Natural killer cell (primary cell): ENCODE results near the gene FAM47A. TPM values are rescaled to one million over a fixed set of nuclear protein-coding genes. Genes with fewer than 3 reads are reported as not detected.

Source experiments
- ATAC-seq, 3 donors: fragments of 150-1000 bp in 2 of 3; fragments of 200-7000 bp in 1 of 3; cut with Tn5 transposase; 1 replicate in 1 of 3; 2 replicates in 2 of 3; pipeline ENCODE4 v1.10.0; 2021; ENCODE audit warnings: mild to moderate bottlenecking in 2 of 3, moderate library complexity in 2 of 3
- DNase-seq, 2 donors: peaks; one replicate each; pipeline versions ENCODE4 v3.0.0 to v3.0.0-alpha.2; 2013 to 2021; ENCODE audit warnings: mixed read lengths in 1 of 2
- H3K27ac ChIP-seq: one replicate; pipeline ENCODE4 v1.5.1; 2013; ENCODE audit warnings: mild to moderate bottlenecking, low read length
- H3K27me3 ChIP-seq: one replicate; pipeline ENCODE4 v1.6.1; 2013; ENCODE audit warnings: low read length; ENCODE audit not compliant: control insufficient read depth, insufficient read depth
- H3K36me3 ChIP-seq: one replicate; pipeline ENCODE4 v1.6.1; 2013; ENCODE audit warnings: low read length; ENCODE audit not compliant: control insufficient read depth, insufficient read depth
- H3K4me1 ChIP-seq: one replicate; pipeline ENCODE4 v1.6.1; 2013; ENCODE audit warnings: low read length; ENCODE audit not compliant: control insufficient read depth, insufficient read depth
- H3K4me3 ChIP-seq: one replicate; pipeline ENCODE4 v1.5.1; 2013; ENCODE audit warnings: low read length
- H3K9me3 ChIP-seq: one replicate; pipeline ENCODE4 v1.6.1; 2013; ENCODE audit warnings: low read length; ENCODE audit not compliant: control insufficient read depth, insufficient read depth
- H3K27ac Mint-ChIP-seq, 2 donors: one replicate each; pipeline ENCODE4 v1.8.0; 2022; ENCODE audit warnings: mild to moderate bottlenecking in 2 of 2, mixed read lengths in 2 of 2, moderate library complexity in 1 of 2
- H3K27me3 Mint-ChIP-seq, 2 donors: one replicate each; pipeline ENCODE4 v1.8.0; 2022; ENCODE audit warnings: low read depth in 2 of 2, mixed read lengths in 2 of 2
- H3K36me3 Mint-ChIP-seq: one replicate; pipeline ENCODE4 v1.8.0; 2022; ENCODE audit warnings: mixed read lengths
- H3K4me1 Mint-ChIP-seq, 2 donors: one replicate each; pipeline ENCODE4 v1.8.0; 2022; ENCODE audit warnings: mixed read lengths in 2 of 2
- H3K4me3 Mint-ChIP-seq: one replicate; pipeline ENCODE4 v1.8.0; 2022; ENCODE audit warnings: mild to moderate bottlenecking, moderate library complexity, mixed read lengths
- H3K9me3 Mint-ChIP-seq, 2 donors: one replicate each; pipeline ENCODE4 v1.8.0; 2022; ENCODE audit warnings: mixed read lengths in 2 of 2
- CTCF ChIP-seq: fragments of 200-600 bp; IDR thresholded peaks from one replicate; pipeline ENCODE4 v1.8.0; 2022; ENCODE audit warnings: antibody characterized with exemption
- WGBS: methylation state at CpG from one replicate; pipeline ENCODE4 v1.1.7; 2013; ENCODE audit warnings: missing lambda C conversion rate; ENCODE audit not compliant: insufficient coverage; 5-methylcytosine and 5-hydroxymethylcytosine counted together
- intact Hi-C: fragments of 100-400 bp; cut with micrococcal nuclease; formaldehyde crosslinking; loops from one replicate; pipeline ENCODE4 v1.14.2; 2022
- total RNA-seq, 4 donors: library from RNA; stranded (reverse); fragments of 120-200 nt in 1 of 4; gene quantifications; one replicate each; pipeline versions ENCODE4 v1.2.3 to v1.2.4, GENCODE V29; 2013 to 2022

The FAM47A gene
- total RNA-seq = not detected
- not detected for total RNA-seq (2013)

- Histone ChIP-seq H3K9me3 (peaks cover 5% of the 10 kb centered on the region), H3K27ac (no peak within 1 kb of the TSS), H3K36me3 (no peaks in the 10 kb centered on the region), H3K4me3 (no peak within 1 kb of the TSS), H3K4me1 (no peaks in the 10 kb centered on the region), H3K27me3 (no peaks in the 10 kb centered on the region)
- no peak within 1 kb of the TSS for H3K4me3 Mint-ChIP-seq
- no peak within 1 kb of the TSS for H3K27ac Mint-ChIP-seq
- intact Hi-C loops = no loop called here
- no peaks in the 10 kb centered on the region for H3K4me1 Mint-ChIP-seq
- WGBS = 93% methylated on average over 20 of the region's 25 CpGs
- H3K27me3 Mint-ChIP-seq = no peaks in the 10 kb centered on the region
- no peak for TF ChIP-seq CTCF
- no peak for ATAC-seq
- no peak for DNase-seq
- H3K36me3 Mint-ChIP-seq = no peaks in the 10 kb centered on the region
- peaks cover 2 to 7% of the 10 kb centered on the region in 2 donors for H3K9me3 Mint-ChIP-seq
Observed at GRCh38 chrX:34132028-34132427, at the start of gene FAM47A. Gene FAM47A, minus strand, starts transcription at chrX:34132314. Its CDS starts 36 bp downstream, at chrX:34132278.

DNA sequence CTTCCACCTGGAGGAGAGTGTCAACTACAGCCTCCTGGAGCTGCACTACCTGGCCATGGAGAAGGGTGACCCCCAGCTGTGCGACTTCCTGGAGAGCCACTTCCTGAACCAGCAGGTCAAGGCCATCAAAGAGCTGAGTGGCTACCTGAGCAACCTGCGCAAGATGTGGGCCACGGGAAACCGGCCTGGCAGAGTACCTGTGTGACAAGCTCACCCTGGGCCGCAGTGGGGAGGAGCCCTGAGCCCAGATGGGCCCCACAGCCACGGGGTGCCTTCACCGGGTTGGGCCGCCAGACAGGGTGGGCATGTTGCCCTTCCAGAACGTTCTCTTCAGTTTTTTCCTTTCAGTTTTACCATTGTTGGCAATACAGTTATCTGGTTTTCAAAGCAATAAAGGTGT lies 15.2 kb upstream of the FAM47A start:
- Histone ChIP-seq H3K4me1 (no peaks in the 10 kb centered on the region), H3K27ac (no peak overlapping the region), H3K27me3 (no peaks in the 10 kb centered on the region), H3K36me3 (no peaks in the 10 kb centered on the region), H3K4me3 (no peak overlapping the region), H3K9me3 (no peaks in the 10 kb centered on the region)
- no peaks in the 10 kb centered on the region for H3K36me3 Mint-ChIP-seq
- intact Hi-C loops = no loop called here
- H3K27ac Mint-ChIP-seq = no peak overlapping the region
- H3K4me3 Mint-ChIP-seq = no peak overlapping the region
- no peak for DNase-seq
- TF ChIP-seq CTCF = no peak
- H3K4me1 Mint-ChIP-seq = no peaks in the 10 kb centered on the region
- 90% methylated on average over 9 of the region's 9 CpGs for WGBS
- no peaks in the 10 kb centered on the region for H3K27me3 Mint-ChIP-seq
- ATAC-seq = no peak
- peaks cover 7% of the 10 kb centered on the region in 2 donors for H3K9me3 Mint-ChIP-seq

- Histone ChIP-seq H3K9me3 (no peaks in the 10 kb centered on the region), H3K4me1 (no peaks in the 10 kb centered on the region), H3K27me3 (no peaks in the 10 kb centered on the region), H3K27ac (no peak overlapping the region), H3K4me3 (no peak overlapping the region), H3K36me3 (no peaks in the 10 kb centered on the region)
- no peak overlapping the region for H3K4me3 Mint-ChIP-seq
- H3K9me3 Mint-ChIP-seq = peaks cover 7% of the 10 kb centered on the region in 2 donors
- H3K4me1 Mint-ChIP-seq = no peaks in the 10 kb centered on the region
- no peak overlapping the region for H3K27ac Mint-ChIP-seq
- WGBS = 96% methylated on average over 30 of the region's 30 CpGs
- no peak for DNase-seq
- H3K36me3 Mint-ChIP-seq = no peaks in the 10 kb centered on the region
- no peak for ATAC-seq
- no peaks in the 10 kb centered on the region for H3K27me3 Mint-ChIP-seq
- no peak for TF ChIP-seq CTCF
- intact Hi-C loops = no loop called here
Observed at GRCh38 chrX:34146906-34147305, 14.8 kb upstream of the FAM47A start.

- no peak overlapping the region for H3K4me3 Mint-ChIP-seq
- no CpG with 5 or more reads among the region's 2 CpGs for WGBS
- no peaks in the 10 kb centered on the region for H3K4me1 Mint-ChIP-seq
Observed at GRCh38 chrX:34144246-34144645, 12.1 kb upstream of the FAM47A start.

More at GRCh38 chrX:34144246-34144645, 12.1 kb upstream of the FAM47A start:
- Mint-ChIP-seq H3K36me3 (no peaks in the 10 kb centered on the region), H3K27me3 (no peaks in the 10 kb centered on the region), H3K9me3 (peaks cover 7% of the 10 kb centered on the region in 2 donors), H3K27ac (no peak overlapping the region)
- TF ChIP-seq CTCF = no peak
- ATAC-seq (no peak), DNase-seq (no peak)
- intact Hi-C loops = no loop called here
- no peaks in the 10 kb centered on the region for H3K27me3 ChIP-seq
- no peaks in the 10 kb centered on the region for H3K36me3 ChIP-seq
- H3K9me3 ChIP-seq = no peaks in the 10 kb centered on the region
- H3K27ac ChIP-seq = no peak overlapping the region
- H3K4me1 ChIP-seq = no peaks in the 10 kb centered on the region
- no peak overlapping the region for H3K4me3 ChIP-seq
